Measurements from ENCODE around the gene ZXDC.

The ZXDC gene

GRCh38 chr3:126498929-126499328 is 23.2 kb upstream of the ZXDC start:
- peaks cover 3% of the 10 kb centered on the region for H3K27me3 Mint-ChIP-seq (ENCODE audit: low read depth)
- H3K9me3 Mint-ChIP-seq, result no peaks in the 10 kb centered on the region
- no peaks in the 10 kb centered on the region for H3K36me3 Mint-ChIP-seq (ENCODE audit: low read depth)
- no peak for TF ChIP-seq CTCF (IDR thresholded peaks at IDR 0.05; ENCODE audit: unreplicated experiment in 3 of 3)
- H3K4me3 Mint-ChIP-seq, result no peak overlapping the region
- H3K4me1 Mint-ChIP-seq, result no peaks in the 10 kb centered on the region
- H3K27ac Mint-ChIP-seq, result no peak overlapping the region

- Mint-ChIP-seq H3K9me3 (no peaks in the 10 kb centered on the region), H3K4me1 (no peaks in the 10 kb centered on the region)
Observed at GRCh38 chr3:126498461-126498860, 22.8 kb upstream of the ZXDC start.

DNA sequence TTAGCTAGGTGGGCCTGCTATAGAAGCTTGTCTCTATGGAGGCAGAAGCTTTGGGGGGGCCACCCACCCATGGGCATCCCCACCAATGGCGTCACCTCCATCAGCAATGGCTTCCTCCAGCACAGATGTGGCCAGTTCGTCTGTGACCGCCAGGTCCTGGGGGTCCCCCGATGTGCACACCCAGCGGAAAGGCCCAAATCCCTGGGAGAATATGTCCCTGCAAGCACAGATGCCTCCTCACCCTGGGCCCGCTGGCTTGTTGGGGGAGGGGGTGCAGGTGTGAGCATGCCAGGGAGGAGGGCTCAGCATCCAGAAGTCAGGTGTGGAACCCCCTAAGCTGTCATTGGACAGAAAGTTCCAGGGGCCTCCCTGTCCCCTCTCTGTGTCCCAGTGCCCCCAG is 22.3 kb upstream of the ZXDC start:
- TF ChIP-seq CTCF (IDR thresholded peaks at IDR 0.05; ENCODE audit: unreplicated experiment in 3 of 3), result no peak
- Mint-ChIP-seq H3K27me3 (ENCODE audit: low read depth) (peaks cover 3% of the 10 kb centered on the region), H3K27ac (no peak overlapping the region), H3K4me3 (no peak overlapping the region), H3K4me1 (no peaks in the 10 kb centered on the region), H3K9me3 (no peaks in the 10 kb centered on the region), H3K36me3 (ENCODE audit: low read depth) (no peaks in the 10 kb centered on the region)

More at GRCh38 chr3:126498461-126498860, 22.8 kb upstream of the ZXDC start:
- no peaks in the 10 kb centered on the region for H3K36me3 Mint-ChIP-seq (ENCODE audit: low read depth)
- H3K27me3 Mint-ChIP-seq (ENCODE audit: low read depth), result peaks cover 3% of the 10 kb centered on the region
- H3K4me3 Mint-ChIP-seq, result no peak overlapping the region
- TF ChIP-seq CTCF (IDR thresholded peaks at IDR 0.05; ENCODE audit: unreplicated experiment in 3 of 3), result no peak
- H3K27ac Mint-ChIP-seq, result no peak overlapping the region

- TF ChIP-seq CTCF (IDR thresholded peaks at IDR 0.05; ENCODE audit: unreplicated experiment in 3 of 3), result no peak
- H3K27ac Mint-ChIP-seq, result no peak overlapping the region
Observed at GRCh38 chr3:126496894-126497850, 21.5 kb upstream of the ZXDC start.

GRCh38 chr3:126495786-126496185 is 20.1 kb upstream of the ZXDC start:
- Mint-ChIP-seq H3K36me3 (ENCODE audit: low read depth) (no peaks in the 10 kb centered on the region), H3K9me3 (no peaks in the 10 kb centered on the region), H3K4me3 (no peak overlapping the region), H3K27me3 (ENCODE audit: low read depth) (peaks cover 8% of the 10 kb centered on the region), H3K27ac (no peak overlapping the region), H3K4me1 (no peaks in the 10 kb centered on the region)
- no peak for TF ChIP-seq CTCF (IDR thresholded peaks at IDR 0.05; ENCODE audit: unreplicated experiment in 3 of 3)

More at GRCh38 chr3:126496894-126497850, 21.5 kb upstream of the ZXDC start:
- peaks cover 3% of the 10 kb centered on the region for H3K27me3 Mint-ChIP-seq (ENCODE audit: low read depth)
- H3K36me3 Mint-ChIP-seq (ENCODE audit: low read depth), result no peaks in the 10 kb centered on the region
- H3K9me3 Mint-ChIP-seq, result no peaks in the 10 kb centered on the region
- H3K4me3 Mint-ChIP-seq, result no peak overlapping the region
- H3K4me1 Mint-ChIP-seq, result no peaks in the 10 kb centered on the region

DNA sequence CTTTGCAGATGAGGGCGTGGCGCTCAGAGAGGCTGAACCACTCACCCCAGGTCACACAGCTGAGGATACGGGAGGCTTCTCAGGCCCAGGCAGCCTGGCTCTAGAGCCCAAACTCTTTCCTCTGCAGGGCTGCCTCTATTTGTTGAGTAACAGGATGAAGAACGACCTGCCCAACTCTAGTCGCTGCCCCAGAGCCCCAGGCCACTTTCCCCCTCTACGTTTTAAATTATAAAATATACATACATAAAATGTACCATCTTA is 19.2 kb upstream of the ZXDC start:
- H3K9me3 Mint-ChIP-seq, result no peaks in the 10 kb centered on the region
- no peak overlapping the region for H3K27ac Mint-ChIP-seq
- TF ChIP-seq CTCF (IDR thresholded peaks at IDR 0.05; ENCODE audit: unreplicated experiment in 3 of 3), result no peak
- peaks cover 8% of the 10 kb centered on the region for H3K27me3 Mint-ChIP-seq (ENCODE audit: low read depth)
- H3K36me3 Mint-ChIP-seq (ENCODE audit: low read depth), result no peaks in the 10 kb centered on the region
- H3K4me1 Mint-ChIP-seq, result no peaks in the 10 kb centered on the region
- no peak overlapping the region for H3K4me3 Mint-ChIP-seq

Measured in nephron (organoid).